Stimulated activated CD4-positive, alpha-beta T cell treated with anti-CD3 and anti-CD28 coated beads, Interleukin-4, amount 100 ng/mL, for 4 hours (primary cell): Measurements from ENCODE around the gene FTO.

ENCODE experiments used
- DNase-seq, 2 experiments: peaks; one replicate each; pipeline ENCODE4 v3.0.0-alpha.2; 2020

Gene FTO

GRCh38 chr16:53910990-53911389 lies 207.0 kb downstream of the FTO start:
- no peak for DNase-seq

GRCh38 chr16:53911513-53911912 lies 207.6 kb downstream of the FTO start:
- DNase-seq, result no peak

- peak in 1 of 2 experiments; percentile 7 for DNase-seq
Observed at GRCh38 chr16:53912155-53912554, 208.2 kb downstream of the FTO start.

GRCh38 chr16:53913099-53913870 lies 209.3 kb downstream of the FTO start:
- DNase-seq, result peak in 1 of 2 experiments; percentile 0

GRCh38 chr16:53913920-53914319 lies 210.0 kb downstream of the FTO start:
- no peak for DNase-seq

- no peak for DNase-seq
Observed at GRCh38 chr16:53914736-53915135, 210.8 kb downstream of the FTO start.

- no peak for DNase-seq
Observed at GRCh38 chr16:53915452-53916160, 211.7 kb downstream of the FTO start.

GRCh38 chr16:53920988-53921387 lies 217.0 kb downstream of the FTO start:
- DNase-seq, result no peak

GRCh38 chr16:53922067-53922806 lies 218.3 kb downstream of the FTO start:
- no peak for DNase-seq

GRCh38 chr16:53922807-53923571 lies 219.0 kb downstream of the FTO start:
- DNase-seq, result no peak

- no peak for DNase-seq
Observed at GRCh38 chr16:53924331-53925106, 220.6 kb downstream of the FTO start.

- DNase-seq, result no peak
Observed at GRCh38 chr16:53925107-53925410, 221.1 kb downstream of the FTO start.

- DNase-seq, result no peak
Observed at GRCh38 chr16:53925526-53925925, 221.6 kb downstream of the FTO start.

- DNase-seq, result no peak
Observed at GRCh38 chr16:53926209-53926608, 222.3 kb downstream of the FTO start.

GRCh38 chr16:53932975-53933374 lies 229.0 kb downstream of the FTO start:
- no peak for DNase-seq

GRCh38 chr16:53933407-53933806 lies 229.5 kb downstream of the FTO start:
- no peak for DNase-seq

GRCh38 chr16:53936052-53936451 lies 232.1 kb downstream of the FTO start:
- no peak for DNase-seq

GRCh38 chr16:53936529-53936928 lies 232.6 kb downstream of the FTO start:
- no peak for DNase-seq

- DNase-seq, result no peak
Observed at GRCh38 chr16:53937161-53937880, 233.4 kb downstream of the FTO start.

- no peak for DNase-seq
Observed at GRCh38 chr16:53944025-53944424, 240.1 kb downstream of the FTO start.

GRCh38 chr16:53945996-53946395 lies 242.0 kb downstream of the FTO start:
- no peak for DNase-seq
